CD4-positive, CD25-positive, alpha-beta regulatory T cell (primary cell): Measurements from ENCODE around the gene NRP2. TPM values are rescaled to one million over a fixed set of nuclear protein-coding genes. Genes with fewer than 3 reads are reported as not detected.

Experiments used
- ATAC-seq, 2 donors: fragments of 150-1000 bp; cut with Tn5 transposase; one replicate each; pipeline ENCODE4 v1.10.0; 2021; ENCODE audit warnings: low read depth in 2 of 2, moderate number of reproducible peaks in 2 of 2, moderate library complexity in 1 of 2
- DNase-seq, 3 donors: peaks; one replicate each; pipeline versions ENCODE4 v3.0.0 to v3.0.0-alpha.2; 2012 to 2022; ENCODE audit warnings: mixed read lengths in 1 of 3
- H3K27ac ChIP-seq: one replicate; pipeline ENCODE4 v1.7.0; 2013; ENCODE audit warnings: mild to moderate bottlenecking, low read length; ENCODE audit not compliant: insufficient read depth, poor library complexity, severe bottlenecking
- H3K27me3 ChIP-seq: one replicate; pipeline ENCODE4 v1.7.0; 2013; ENCODE audit warnings: low read length; ENCODE audit not compliant: control insufficient read depth, insufficient read depth
- H3K36me3 ChIP-seq: one replicate; pipeline ENCODE4 v1.7.0; 2013; ENCODE audit warnings: mild to moderate bottlenecking, low read length, moderate library complexity; ENCODE audit not compliant: control insufficient read depth, insufficient read depth
- H3K4me1 ChIP-seq: 2 replicates; pipeline ENCODE4 v1.7.0; 2013; ENCODE audit warnings: mild to moderate bottlenecking, low read length; ENCODE audit not compliant: insufficient read depth, control insufficient read depth, poor library complexity, severe bottlenecking
- H3K4me3 ChIP-seq: one replicate; pipeline ENCODE4 v1.7.0; 2013; ENCODE audit warnings: low read depth, mild to moderate bottlenecking, low read length, moderate library complexity
- H3K9me3 ChIP-seq, 2 experiments: 1 replicate in 1 of 2; 2 replicates in 1 of 2; pipeline ENCODE4 v1.7.0; 2013; ENCODE audit warnings: low read length in 2 of 2, mild to moderate bottlenecking in 1 of 2, moderate library complexity in 1 of 2; ENCODE audit not compliant: control insufficient read depth in 2 of 2
- H3K27ac Mint-ChIP-seq, 3 donors: one replicate each; pipeline ENCODE4 v1.8.0; 2020 to 2022; ENCODE audit warnings: mild to moderate bottlenecking in 3 of 3, mixed read lengths in 3 of 3, moderate library complexity in 2 of 3
- H3K27me3 Mint-ChIP-seq: one replicate; pipeline ENCODE4 v1.8.0; 2022; ENCODE audit warnings: mild to moderate bottlenecking, mixed read lengths
- H3K36me3 Mint-ChIP-seq: one replicate; pipeline ENCODE4 v1.8.0; 2020; ENCODE audit warnings: mixed read lengths
- H3K4me1 Mint-ChIP-seq, 4 donors: one replicate each; pipeline ENCODE4 v1.8.0; 2020 to 2022; ENCODE audit warnings: mixed read lengths in 4 of 4, mild to moderate bottlenecking in 1 of 4
- H3K4me3 Mint-ChIP-seq, 4 donors: one replicate each; pipeline ENCODE4 v1.8.0; 2020 to 2022; ENCODE audit warnings: mild to moderate bottlenecking in 4 of 4, mixed read lengths in 4 of 4, moderate library complexity in 3 of 4
- H3K9me3 Mint-ChIP-seq, 7 donors: one replicate each; pipeline ENCODE4 v1.8.0; 2020 to 2022; ENCODE audit warnings: mixed read lengths in 7 of 7, mild to moderate bottlenecking in 3 of 7, moderate library complexity in 2 of 7
- polyA plus RNA-seq, 4 donors: library from polyadenylated mRNA; unstranded; fragments of 300-500 nt; fragmentation: Illumina TruSeq; gene quantifications; one replicate each; pipeline ENCODE4 v1.2.3, GENCODE V29; 2021
- total RNA-seq: library from RNA; stranded (reverse); gene quantifications from one replicate; pipeline ENCODE4 v1.2.3, GENCODE V29; 2022

NRP2 gene
- total and polyA plus RNA-seq, 5 donors from 2014 or later: 0.64 TPM; not detected in 4

- no peak overlapping the region for H3K4me3 Mint-ChIP-seq
- H3K27ac Mint-ChIP-seq: no peak overlapping the region
- Histone ChIP-seq H3K36me3 (no peaks in the 10 kb centered on the region), H3K9me3 (no peaks in the 10 kb centered on the region), H3K4me1 (no peaks in the 10 kb centered on the region), H3K4me3 (no peak overlapping the region), H3K27ac (no peak overlapping the region), H3K27me3 (no peaks in the 10 kb centered on the region)
- ATAC-seq (no peak), DNase-seq (no peak)
- peaks cover 4% of the 10 kb centered on the region for H3K27me3 Mint-ChIP-seq
- no peaks in the 10 kb centered on the region for H3K36me3 Mint-ChIP-seq
- no peaks in the 10 kb centered on the region for H3K4me1 Mint-ChIP-seq
- H3K9me3 Mint-ChIP-seq: peaks cover 0 to 2% (median 0%) of the 10 kb centered on the region in 7 donors
Measured at GRCh38 chr2:205797866-205798265, 115.6 kb downstream of the NRP2 start.

GRCh38 chr2:205800224-205800623 is 117.9 kb downstream of the NRP2 start:
- Mint-ChIP-seq H3K36me3 (no peaks in the 10 kb centered on the region), H3K4me1 (no peaks in the 10 kb centered on the region), H3K27me3 (peaks cover 4% of the 10 kb centered on the region), H3K4me3 (no peak overlapping the region), H3K9me3 (peaks cover 0 to 2% (median 0%) of the 10 kb centered on the region in 7 donors), H3K27ac (no peak overlapping the region)
- DNase-seq (no peak), ATAC-seq (no peak)
- H3K36me3 ChIP-seq: no peaks in the 10 kb centered on the region
- H3K4me1 ChIP-seq: no peaks in the 10 kb centered on the region
- no peaks in the 10 kb centered on the region for H3K27me3 ChIP-seq
- H3K4me3 ChIP-seq: no peak overlapping the region
- H3K27ac ChIP-seq: no peak overlapping the region
- no peaks in the 10 kb centered on the region for H3K9me3 ChIP-seq

GRCh38 chr2:205800773-205801172 is 118.5 kb downstream of the NRP2 start:
- Mint-ChIP-seq H3K27ac (no peak overlapping the region), H3K27me3 (peaks cover 4% of the 10 kb centered on the region), H3K4me1 (no peaks in the 10 kb centered on the region), H3K4me3 (no peak overlapping the region), H3K9me3 (peaks cover 0 to 2% (median 0%) of the 10 kb centered on the region in 7 donors), H3K36me3 (no peaks in the 10 kb centered on the region)
- Histone ChIP-seq H3K27ac (no peak overlapping the region), H3K9me3 (no peaks in the 10 kb centered on the region), H3K27me3 (no peaks in the 10 kb centered on the region), H3K4me1 (no peaks in the 10 kb centered on the region), H3K36me3 (no peaks in the 10 kb centered on the region), H3K4me3 (no peak overlapping the region)
- no peak for ATAC-seq
- DNase-seq: no peak

- no peaks in the 10 kb centered on the region for H3K4me1 ChIP-seq
- Mint-ChIP-seq H3K27me3 (peaks cover 4% of the 10 kb centered on the region), H3K4me1 (no peaks in the 10 kb centered on the region), H3K27ac (no peak overlapping the region), H3K36me3 (no peaks in the 10 kb centered on the region), H3K4me3 (no peak overlapping the region), H3K9me3 (peaks cover 0 to 2% (median 0%) of the 10 kb centered on the region in 7 donors)
- H3K9me3 ChIP-seq: no peaks in the 10 kb centered on the region
- H3K36me3 ChIP-seq: no peaks in the 10 kb centered on the region
- H3K27ac ChIP-seq: no peak overlapping the region
- H3K27me3 ChIP-seq: no peaks in the 10 kb centered on the region
- ATAC-seq: no peak
- no peak overlapping the region for H3K4me3 ChIP-seq
- DNase-seq: no peak
Measured at GRCh38 chr2:205802065-205802464, 119.8 kb downstream of the NRP2 start.

GRCh38 chr2:205802941-205803340 is 120.6 kb downstream of the NRP2 start:
- Mint-ChIP-seq H3K4me1 (no peaks in the 10 kb centered on the region), H3K9me3 (peaks cover 0 to 1% (median 0%) of the 10 kb centered on the region in 7 donors), H3K36me3 (no peaks in the 10 kb centered on the region), H3K27me3 (peaks cover 4% of the 10 kb centered on the region), H3K27ac (no peak overlapping the region), H3K4me3 (no peak overlapping the region)
- no peak for ATAC-seq
- no peaks in the 10 kb centered on the region for H3K4me1 ChIP-seq
- H3K36me3 ChIP-seq: no peaks in the 10 kb centered on the region
- H3K4me3 ChIP-seq: no peak overlapping the region
- H3K9me3 ChIP-seq: no peaks in the 10 kb centered on the region
- no peaks in the 10 kb centered on the region for H3K27me3 ChIP-seq
- no peak for DNase-seq
- H3K27ac ChIP-seq: no peak overlapping the region

- peak overlapping the region in 1 of 4 donors; percentile 61 for H3K4me3 Mint-ChIP-seq
- no peak overlapping the region for H3K27ac Mint-ChIP-seq
- no peaks in the 10 kb centered on the region for H3K27me3 ChIP-seq
- H3K4me1 ChIP-seq: no peaks in the 10 kb centered on the region
- no peaks in the 10 kb centered on the region for H3K4me1 Mint-ChIP-seq
- no peak overlapping the region for H3K4me3 ChIP-seq
- H3K9me3 ChIP-seq: no peaks in the 10 kb centered on the region
- DNase-seq (no peak), ATAC-seq (no peak)
- H3K9me3 Mint-ChIP-seq: peaks cover 0 to 1% (median 0%) of the 10 kb centered on the region in 7 donors
- H3K36me3 ChIP-seq: no peaks in the 10 kb centered on the region
- H3K27me3 Mint-ChIP-seq: peaks cover 4% of the 10 kb centered on the region
- H3K27ac ChIP-seq: no peak overlapping the region
- no peaks in the 10 kb centered on the region for H3K36me3 Mint-ChIP-seq
Measured at GRCh38 chr2:205803500-205803899, 121.2 kb downstream of the NRP2 start.

- peaks cover 0 to 1% (median 0%) of the 10 kb centered on the region in 7 donors for H3K9me3 Mint-ChIP-seq
- Histone ChIP-seq H3K9me3 (no peaks in the 10 kb centered on the region), H3K4me3 (no peak overlapping the region), H3K27me3 (no peaks in the 10 kb centered on the region), H3K4me1 (no peaks in the 10 kb centered on the region), H3K36me3 (no peaks in the 10 kb centered on the region), H3K27ac (no peak overlapping the region)
- ATAC-seq (no peak), DNase-seq (no peak)
- H3K4me1 Mint-ChIP-seq: no peaks in the 10 kb centered on the region
- H3K4me3 Mint-ChIP-seq: no peak overlapping the region
- H3K27me3 Mint-ChIP-seq: peaks cover 4% of the 10 kb centered on the region
- no peaks in the 10 kb centered on the region for H3K36me3 Mint-ChIP-seq
- no peak overlapping the region for H3K27ac Mint-ChIP-seq
Measured at GRCh38 chr2:205805136-205805535, 122.8 kb downstream of the NRP2 start.

- H3K36me3 ChIP-seq: no peaks in the 10 kb centered on the region
- Mint-ChIP-seq H3K4me3 (peak overlapping the region in 1 of 4 donors; percentile 53), H3K27ac (no peak overlapping the region), H3K4me1 (no peaks in the 10 kb centered on the region), H3K27me3 (peaks cover 4% of the 10 kb centered on the region), H3K9me3 (peaks cover 0 to 2% (median 0%) of the 10 kb centered on the region in 7 donors), H3K36me3 (no peaks in the 10 kb centered on the region)
- no peak for ATAC-seq
- no peaks in the 10 kb centered on the region for H3K27me3 ChIP-seq
- H3K27ac ChIP-seq: no peak overlapping the region
- H3K4me3 ChIP-seq: no peak overlapping the region
- DNase-seq: no peak
- H3K4me1 ChIP-seq: no peaks in the 10 kb centered on the region
- H3K9me3 ChIP-seq: no peaks in the 10 kb centered on the region
Measured at GRCh38 chr2:205806143-205806905, 124.0 kb downstream of the NRP2 start.
